ENCODE results near the gene CAMK1G.

The CAMK1G gene

GRCh38 chr1:209625791-209626285 lies 42.3 kb downstream of the CAMK1G start:
- ATAC-seq, result no peak
- TF ChIP-seq ZNF8 (CRISPR knock-in tag; IDR thresholded peaks at IDR 0.05) (no peak), ISL1 (CRISPR knock-in tag; IDR thresholded peaks at IDR 0.05) (no peak), ZFP3 (CRISPR knock-in tag; IDR thresholded peaks at IDR 0.05) (no peak), GLIS3 (CRISPR knock-in tag; IDR thresholded peaks at IDR 0.05) (no peak), SNAI2 (CRISPR knock-in tag; IDR thresholded peaks at IDR 0.05) (no peak), TCF4 (CRISPR knock-in tag; IDR thresholded peaks at IDR 0.05; ENCODE audit: borderline replicate concordance) (no peak), ARNTL (CRISPR knock-in tag; IDR thresholded peaks at IDR 0.05; ENCODE audit: borderline replicate concordance, low read depth) (no peak), CSDC2 (CRISPR knock-in tag; IDR thresholded peaks at IDR 0.05) (no peak), BACH2 (CRISPR knock-in tag; IDR thresholded peaks at IDR 0.05; ENCODE audit: borderline replicate concordance) (no peak), RARB (CRISPR knock-in tag; IDR thresholded peaks at IDR 0.05) (no peak), ZFP30 (CRISPR knock-in tag; IDR thresholded peaks at IDR 0.05) (no peak), TOX (CRISPR knock-in tag; IDR thresholded peaks at IDR 0.05; ENCODE audit: borderline replicate concordance) (no peak), ZC3H10 (CRISPR knock-in tag; IDR thresholded peaks at IDR 0.05) (no peak), PPARA (CRISPR knock-in tag; IDR thresholded peaks at IDR 0.05; ENCODE audit: borderline replicate concordance) (no peak), ZNF565 (CRISPR knock-in tag; conservative IDR thresholded peaks at IDR 0.05; ENCODE audit: low read depth) (no peak), ESRRG (CRISPR knock-in tag; IDR thresholded peaks at IDR 0.05) (no peak), OSR1 (CRISPR knock-in tag; IDR thresholded peaks at IDR 0.05) (no peak)
- TF ChIP-seq, protein P1, sequence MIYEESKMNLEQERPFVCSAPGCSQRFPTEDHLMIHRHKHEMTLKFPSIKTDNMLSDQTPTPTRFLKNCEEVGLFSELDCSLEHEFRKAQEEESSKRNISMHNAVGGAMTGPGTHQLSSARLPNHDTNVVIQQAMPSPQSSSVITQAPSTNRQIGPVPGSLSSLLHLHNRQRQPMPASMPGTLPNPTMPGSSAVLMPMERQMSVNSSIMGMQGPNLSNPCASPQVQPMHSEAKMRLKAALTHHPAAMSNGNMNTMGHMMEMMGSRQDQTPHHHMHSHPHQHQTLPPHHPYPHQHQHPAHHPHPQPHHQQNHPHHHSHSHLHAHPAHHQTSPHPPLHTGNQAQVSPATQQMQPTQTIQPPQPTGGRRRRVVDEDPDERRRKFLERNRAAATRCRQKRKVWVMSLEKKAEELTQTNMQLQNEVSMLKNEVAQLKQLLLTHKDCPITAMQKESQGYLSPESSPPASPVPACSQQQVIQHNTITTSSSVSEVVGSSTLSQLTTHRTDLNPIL (CRISPR knock-in tag; IDR thresholded peaks at IDR 0.05; ENCODE audit: low read depth), result no peak
- TF ChIP-seq, protein P2, sequence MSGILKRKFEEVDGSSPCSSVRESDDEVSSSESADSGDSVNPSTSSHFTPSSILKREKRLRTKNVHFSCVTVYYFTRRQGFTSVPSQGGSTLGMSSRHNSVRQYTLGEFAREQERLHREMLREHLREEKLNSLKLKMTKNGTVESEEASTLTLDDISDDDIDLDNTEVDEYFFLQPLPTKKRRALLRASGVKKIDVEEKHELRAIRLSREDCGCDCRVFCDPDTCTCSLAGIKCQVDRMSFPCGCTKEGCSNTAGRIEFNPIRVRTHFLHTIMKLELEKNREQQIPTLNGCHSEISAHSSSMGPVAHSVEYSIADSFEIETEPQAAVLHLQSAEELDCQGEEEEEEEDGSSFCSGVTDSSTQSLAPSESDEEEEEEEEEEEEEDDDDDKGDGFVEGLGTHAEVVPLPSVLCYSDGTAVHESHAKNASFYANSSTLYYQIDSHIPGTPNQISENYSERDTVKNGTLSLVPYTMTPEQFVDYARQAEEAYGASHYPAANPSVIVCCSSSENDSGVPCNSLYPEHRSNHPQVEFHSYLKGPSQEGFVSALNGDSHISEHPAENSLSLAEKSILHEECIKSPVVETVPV (CRISPR knock-in tag; IDR thresholded peaks at IDR 0.05), result no peak
- TF ChIP-seq, protein P3, sequence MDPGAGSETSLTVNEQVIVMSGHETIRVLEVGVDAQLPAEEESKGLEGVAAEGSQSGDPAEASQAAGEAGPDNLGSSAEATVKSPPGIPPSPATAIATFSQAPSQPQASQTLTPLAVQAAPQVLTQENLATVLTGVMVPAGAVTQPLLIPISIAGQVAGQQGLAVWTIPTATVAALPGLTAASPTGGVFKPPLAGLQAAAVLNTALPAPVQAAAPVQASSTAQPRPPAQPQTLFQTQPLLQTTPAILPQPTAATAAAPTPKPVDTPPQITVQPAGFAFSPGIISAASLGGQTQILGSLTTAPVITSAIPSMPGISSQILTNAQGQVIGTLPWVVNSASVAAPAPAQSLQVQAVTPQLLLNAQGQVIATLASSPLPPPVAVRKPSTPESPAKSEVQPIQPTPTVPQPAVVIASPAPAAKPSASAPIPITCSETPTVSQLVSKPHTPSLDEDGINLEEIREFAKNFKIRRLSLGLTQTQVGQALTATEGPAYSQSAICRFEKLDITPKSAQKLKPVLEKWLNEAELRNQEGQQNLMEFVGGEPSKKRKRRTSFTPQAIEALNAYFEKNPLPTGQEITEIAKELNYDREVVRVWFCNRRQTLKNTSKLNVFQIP (CRISPR knock-in tag; IDR thresholded peaks at IDR 0.05; ENCODE audit: borderline replicate concordance, low read depth), result no peak

GRCh38 chr1:209626346-209627026 lies 43.0 kb downstream of the CAMK1G start:
- no peak for ATAC-seq
- TF ChIP-seq ZNF565 (CRISPR knock-in tag; conservative IDR thresholded peaks at IDR 0.05; ENCODE audit: low read depth), result no peak
- no peak for TF ChIP-seq ISL1 (CRISPR knock-in tag; IDR thresholded peaks at IDR 0.05)
- TF ChIP-seq, protein P4, sequence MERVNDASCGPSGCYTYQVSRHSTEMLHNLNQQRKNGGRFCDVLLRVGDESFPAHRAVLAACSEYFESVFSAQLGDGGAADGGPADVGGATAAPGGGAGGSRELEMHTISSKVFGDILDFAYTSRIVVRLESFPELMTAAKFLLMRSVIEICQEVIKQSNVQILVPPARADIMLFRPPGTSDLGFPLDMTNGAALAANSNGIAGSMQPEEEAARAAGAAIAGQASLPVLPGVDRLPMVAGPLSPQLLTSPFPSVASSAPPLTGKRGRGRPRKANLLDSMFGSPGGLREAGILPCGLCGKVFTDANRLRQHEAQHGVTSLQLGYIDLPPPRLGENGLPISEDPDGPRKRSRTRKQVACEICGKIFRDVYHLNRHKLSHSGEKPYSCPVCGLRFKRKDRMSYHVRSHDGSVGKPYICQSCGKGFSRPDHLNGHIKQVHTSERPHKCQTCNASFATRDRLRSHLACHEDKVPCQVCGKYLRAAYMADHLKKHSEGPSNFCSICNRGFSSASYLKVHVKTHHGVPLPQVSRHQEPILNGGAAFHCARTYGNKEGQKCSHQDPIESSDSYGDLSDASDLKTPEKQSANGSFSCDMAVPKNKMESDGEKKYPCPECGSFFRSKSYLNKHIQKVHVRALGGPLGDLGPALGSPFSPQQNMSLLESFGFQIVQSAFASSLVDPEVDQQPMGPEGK (CRISPR knock-in tag; IDR thresholded peaks at IDR 0.05; ENCODE audit: borderline replicate concordance), result no peak
- no peak for TF ChIP-seq TCF4 (CRISPR knock-in tag; IDR thresholded peaks at IDR 0.05; ENCODE audit: borderline replicate concordance)
- TF ChIP-seq, protein P2 (CRISPR knock-in tag; IDR thresholded peaks at IDR 0.05), result no peak
- TF ChIP-seq GLIS3 (CRISPR knock-in tag; IDR thresholded peaks at IDR 0.05), result no peak
- no peak for TF ChIP-seq ARNTL (CRISPR knock-in tag; IDR thresholded peaks at IDR 0.05; ENCODE audit: borderline replicate concordance, low read depth)
- TF ChIP-seq RARB (CRISPR knock-in tag; IDR thresholded peaks at IDR 0.05), result no peak
- TF ChIP-seq OSR1 (CRISPR knock-in tag; IDR thresholded peaks at IDR 0.05), result no peak
- TF ChIP-seq, protein P1 (CRISPR knock-in tag; IDR thresholded peaks at IDR 0.05; ENCODE audit: low read depth), result no peak
- no peak for TF ChIP-seq BACH2 (CRISPR knock-in tag; IDR thresholded peaks at IDR 0.05; ENCODE audit: borderline replicate concordance)
- TF ChIP-seq TOX (CRISPR knock-in tag; IDR thresholded peaks at IDR 0.05; ENCODE audit: borderline replicate concordance), result no peak
- no peak for TF ChIP-seq CSDC2 (CRISPR knock-in tag; IDR thresholded peaks at IDR 0.05)
- TF ChIP-seq ZNF8 (CRISPR knock-in tag; IDR thresholded peaks at IDR 0.05), result no peak
- no peak for TF ChIP-seq ZFP30 (CRISPR knock-in tag; IDR thresholded peaks at IDR 0.05)
- no peak for TF ChIP-seq PPARA (CRISPR knock-in tag; IDR thresholded peaks at IDR 0.05; ENCODE audit: borderline replicate concordance)
- no peak for TF ChIP-seq SNAI2 (CRISPR knock-in tag; IDR thresholded peaks at IDR 0.05)

Measured in SK-N-SH treated with all-trans-retinoic acid at 6 μM for 48 hours (cell line).